H1 (cell line): ENCODE measurements around the gene SND1. TPM values are rescaled to one million over a fixed set of nuclear protein-coding genes. Genes with fewer than 3 reads are reported as not detected.

ENCODE experiments used
- CTCF ChIA-PET: fragments of 300-600 bp; sonication (Branson Sonifier 250); formaldehyde crosslinking; loops from one replicate; lab custom pipeline; 2021; ENCODE audit not compliant: partially characterized antibody; lab: Charles Lee
- POLR2A ChIA-PET: fragments of 300-600 bp; sonication (Branson Sonifier 250); formaldehyde crosslinking; loops from one replicate; lab custom pipeline; 2021; ENCODE audit warnings: inconsistent platforms; ENCODE audit not compliant: partially characterized antibody; lab: Charles Lee
- DNase-seq, 2 experiments: peaks; one replicate each; pipeline versions ENCODE4 v3.0.0 to v3.0.0-alpha.2; 2010 to 2022; ENCODE audit warnings: low spot score in 2 of 2, low read depth in 1 of 2, mixed read lengths in 1 of 2
- FAIRE-seq: peaks from 2 replicates; lab custom pipeline; 2011; peaks lifted over from hg19 to GRCh38; lab: Jason Lieb, UNC
- H2AFZ ChIP-seq: 2 replicates; pipeline ENCODE4 v1.8.1; 2012; ENCODE audit warnings: low read length, inconsistent platforms
- H2AK5ac ChIP-seq: 2 replicates; pipeline ENCODE4 v1.6.1; 2013; ENCODE audit warnings: low read depth, low read length
- H2BK120ac ChIP-seq: replicated peaks from 2 replicates; pipeline ENCODE3; 2013; ENCODE audit warnings: low read depth, low read length, inconsistent platforms
- H2BK12ac ChIP-seq: 2 replicates; pipeline ENCODE4 v1.6.1; 2013; ENCODE audit warnings: low read depth, low read length
- H2BK15ac ChIP-seq: 2 replicates; pipeline ENCODE4 v1.6.1; 2013; ENCODE audit warnings: low read length
- H2BK20ac ChIP-seq: 2 replicates; pipeline ENCODE4 v1.6.1; 2013; ENCODE audit warnings: low read length
- H2BK5ac ChIP-seq: 2 replicates; pipeline ENCODE4 v1.6.1; 2013; ENCODE audit warnings: low read depth, low read length
- H3K14ac ChIP-seq: 2 replicates; pipeline ENCODE4 v1.6.1; 2013; ENCODE audit warnings: inconsistent platforms; ENCODE audit not compliant: insufficient read length
- H3K18ac ChIP-seq: 2 replicates; pipeline ENCODE4 v1.6.1; 2013; ENCODE audit warnings: low read length; ENCODE audit errors: extremely low read depth
- H3K23ac ChIP-seq: 2 replicates; pipeline ENCODE4 v1.6.1; 2013; ENCODE audit warnings: inconsistent platforms; ENCODE audit not compliant: insufficient read length
- H3K23me2 ChIP-seq: 2 replicates; pipeline ENCODE4 v1.6.1; 2013; ENCODE audit warnings: low read depth, low read length
- H3K27ac ChIP-seq: 2 replicates; pipeline ENCODE4 v1.6.1; 2011; ENCODE audit warnings: low read depth, low read length, inconsistent platforms
- H3K27me3 ChIP-seq, 4 experiments: replicated peaks in 1 of 4; 1 replicate in 1 of 4; 2 replicates in 3 of 4; pipeline versions ENCODE4 v1.6.1 to v1.8.1; 2011 to 2013; ENCODE audit warnings: low read length in 3 of 4, mild to moderate bottlenecking in 3 of 4, inconsistent platforms in 2 of 4, mixed read lengths in 2 of 4, moderate library complexity in 1 of 4; ENCODE audit not compliant: control insufficient read depth in 3 of 4, insufficient read depth in 3 of 4; ENCODE audit errors: extremely low read depth in 1 of 4
- H3K36me3 ChIP-seq, 4 experiments: 2 replicates each; pipeline versions ENCODE4 v1.6.1 to v1.8.1; 2011 to 2013; ENCODE audit warnings: mild to moderate bottlenecking in 4 of 4, low read length in 3 of 4, moderate library complexity in 2 of 4, control low read depth in 1 of 4, inconsistent platforms in 1 of 4; ENCODE audit not compliant: insufficient read depth in 4 of 4, control insufficient read depth in 2 of 4
- H3K4ac ChIP-seq: replicated peaks from 2 replicates; pipeline ENCODE3; 2013; ENCODE audit warnings: low read length, low read depth, mixed read lengths, inconsistent platforms; ENCODE audit not compliant: insufficient read length
- H3K4me1 ChIP-seq, 4 experiments: replicated peaks in 1 of 4; 1 replicate in 1 of 4; 2 replicates in 3 of 4; pipeline versions ENCODE4 v1.6.1 to v1.8.1; 2011 to 2013; ENCODE audit warnings: low read length in 3 of 4, inconsistent platforms in 2 of 4, mixed read lengths in 1 of 4; ENCODE audit not compliant: insufficient read depth in 4 of 4, control insufficient read depth in 3 of 4
- H3K4me2 ChIP-seq, 2 experiments: 2 replicates each; pipeline versions ENCODE4 v1.6.1 to v1.8.1; 2011 to 2013; ENCODE audit warnings: low read depth in 2 of 2, low read length in 2 of 2, control low read depth in 1 of 2, inconsistent platforms in 1 of 2, mild to moderate bottlenecking in 1 of 2; ENCODE audit not compliant: insufficient read depth in 1 of 2
- H3K4me3 ChIP-seq, 4 experiments: fragments of 200-600, 300-600 bp in 1 of 4; sonication (generic), shearing (Covaris generic), sonication (Bioruptor Twin) in 1 of 4; 2 replicates each; pipeline versions ENCODE4 v1.5.1 to v1.8.1; 2011 to 2016; ENCODE audit warnings: low read length in 4 of 4, low read depth in 3 of 4, control low read depth in 2 of 4, inconsistent platforms in 2 of 4, mild to moderate bottlenecking in 2 of 4, mixed read lengths in 1 of 4, moderate library complexity in 1 of 4; ENCODE audit not compliant: insufficient read depth in 2 of 4; ENCODE audit errors: extremely low read depth in 1 of 4
- H3K56ac ChIP-seq: replicated peaks from 2 replicates; pipeline ENCODE3; 2013; ENCODE audit warnings: low read depth, mild to moderate bottlenecking, mixed read lengths, low read length, inconsistent platforms; ENCODE audit not compliant: insufficient read length
- H3K79me1 ChIP-seq: 2 replicates; pipeline ENCODE4 v1.6.1; 2013; ENCODE audit warnings: low read depth, low read length, control low read depth
- H3K79me2 ChIP-seq, 2 experiments: 2 replicates each; pipeline versions ENCODE4 v1.6.1 to v1.8.1; 2012 to 2013; ENCODE audit warnings: low read length in 2 of 2, mild to moderate bottlenecking in 2 of 2, inconsistent platforms in 1 of 2; ENCODE audit not compliant: insufficient read depth in 2 of 2, control insufficient read depth in 1 of 2
- H3K9ac ChIP-seq, 4 experiments: replicated peaks in 1 of 4; 1 replicate in 1 of 4; 2 replicates in 3 of 4; pipeline versions ENCODE4 v1.6.1 to v1.8.1; 2011 to 2013; ENCODE audit warnings: low read depth in 3 of 4, low read length in 3 of 4, control low read depth in 2 of 4, mild to moderate bottlenecking in 2 of 4, moderate library complexity in 2 of 4, inconsistent platforms in 1 of 4; ENCODE audit errors: extremely low read depth in 1 of 4
- H3K9me3 ChIP-seq, 2 experiments: 2 replicates each; pipeline versions ENCODE4 v1.6.1 to v1.8.1; 2012 to 2013; ENCODE audit warnings: mild to moderate bottlenecking in 2 of 2, moderate library complexity in 2 of 2, control low read depth in 1 of 2, inconsistent platforms in 1 of 2, low read depth in 1 of 2, low read length in 1 of 2, mixed read lengths in 1 of 2; ENCODE audit not compliant: insufficient read depth in 2 of 2
- H4K20me1 ChIP-seq, 2 experiments: replicated peaks in 1 of 2; 2 replicates each; pipeline versions ENCODE3 to v1.8.1; 2011 to 2013; ENCODE audit warnings: inconsistent platforms in 2 of 2, low read length in 2 of 2, mild to moderate bottlenecking in 1 of 2; ENCODE audit not compliant: insufficient read depth in 2 of 2, control insufficient read depth in 1 of 2
- H4K5ac ChIP-seq: 2 replicates; pipeline ENCODE4 v1.6.1; 2013; ENCODE audit warnings: low read length, low read depth, mixed read lengths, inconsistent platforms; ENCODE audit not compliant: insufficient read length
- H4K8ac ChIP-seq: 2 replicates; pipeline ENCODE4 v1.8.0; 2013; ENCODE audit warnings: mild to moderate bottlenecking, moderate library complexity, low read length, inconsistent platforms; ENCODE audit not compliant: insufficient read depth; ENCODE audit errors: extremely low read depth
- H4K91ac ChIP-seq: replicated peaks from 2 replicates; pipeline ENCODE3; 2013; ENCODE audit warnings: low read length, mixed read lengths, inconsistent platforms; ENCODE audit not compliant: insufficient read length
- BACH1 ChIP-seq: IDR thresholded peaks from 2 replicates; pipeline ENCODE4 v1.6.1; 2012; ENCODE audit warnings: low read length, improper control_type of control experiment
- CBX5 ChIP-seq: fragments of 300-800, 300-1000 bp; sonication (generic); IDR thresholded peaks from 2 replicates; pipeline ENCODE4 v1.7.1; 2016; ENCODE audit warnings: antibody characterized with exemption, low read length, low read depth
- GABPA ChIP-seq: IDR thresholded peaks from 2 replicates; pipeline ENCODE4 v1.6.1; 2011; ENCODE audit warnings: mild to moderate bottlenecking, low read length, moderate library complexity, borderline replicate concordance; ENCODE audit not compliant: insufficient read depth
- HDAC6 ChIP-seq: IDR thresholded peaks from one replicate; pipeline ENCODE4 v1.7.1; 2012; ENCODE audit warnings: low read depth, mild to moderate bottlenecking, inconsistent platforms, low read length, moderate library complexity
- KDM4A ChIP-seq: IDR thresholded peaks from one replicate; pipeline ENCODE4 v1.7.1; 2012; ENCODE audit warnings: low read depth, mild to moderate bottlenecking, moderate library complexity, low read length, inconsistent platforms; ENCODE audit not compliant: severe bottlenecking
- RAD21 ChIP-seq, 2 experiments: IDR thresholded peaks in 1 of 2; conservative IDR thresholded peaks in 1 of 2; 2 replicates each; pipeline ENCODE4 v1.6.1; 2011; ENCODE audit warnings: low read depth in 2 of 2, low read length in 2 of 2, improper control_type of control experiment in 1 of 2, inconsistent platforms in 1 of 2, mild to moderate bottlenecking in 1 of 2, moderate library complexity in 1 of 2
- SIRT6 ChIP-seq: IDR thresholded peaks from one replicate; pipeline ENCODE4 v1.7.1; 2012; ENCODE audit warnings: low read length, inconsistent platforms
- SP1 ChIP-seq: IDR thresholded peaks from 2 replicates; pipeline ENCODE4 v1.6.1; 2011; ENCODE audit warnings: low read depth, low read length
- TAF7 ChIP-seq: optimal IDR thresholded peaks from 2 replicates; pipeline ENCODE3; 2011; ENCODE audit warnings: low read depth, mild to moderate bottlenecking, inconsistent platforms, low read length, moderate library complexity, borderline replicate concordance
- WGBS, 2 experiments: shearing (Covaris generic) in 1 of 2; methylation state at CpG; one replicate each; pipeline versions ENCODE4 v1.1.6 to v1.1.7; 2013 to 2015; ENCODE audit warnings: low lambda C conversion rate in 2 of 2, mixed read lengths in 2 of 2, inconsistent platforms in 1 of 2, low coverage in 1 of 2, missing lambda C conversion rate in 1 of 2; ENCODE audit not compliant: insufficient replicate concordance in 2 of 2, insufficient coverage in 1 of 2, insufficient read length in 1 of 2; ENCODE audit errors: extremely low coverage in 1 of 2, missing lambda C conversion rate in 1 of 2; 5-methylcytosine and 5-hydroxymethylcytosine counted together
- polyA plus RNA-seq, 7 experiments: library from polyadenylated mRNA; depleted of rRNA in 3 of 7; stranded (reverse) in 5 of 7; unstranded in 2 of 7; fragments of >200 nt in 5 of 7; fragments of 200-250 nt in 2 of 7; gene quantifications; 1 replicate in 5 of 7; 2 replicates in 1 of 7; 4 replicates in 1 of 7; pipeline versions ENCODE4 v1.2.1 to v1.2.3, GENCODE V29; 2011 to 2013; ENCODE audit warnings: missing spikeins in 2 of 7, mixed read lengths in 2 of 7
- total RNA-seq: library from RNA; stranded (reverse); fragmentation: NEBNext Ultra II Directional; extraction: Animal tissue kit (Norgen Biotek cat#: 25700); gene quantifications from 2 replicates; pipeline ENCODE4 v1.2.1, GENCODE V29; 2021
- TF ChIP-seq, protein P1 (sequence below): IDR thresholded peaks from 2 replicates; pipeline ENCODE4 v1.6.1; 2012; ENCODE audit warnings: inconsistent platforms
- TF ChIP-seq, protein P2 (sequence below), 3 experiments: IDR thresholded peaks; 1 replicate in 2 of 3; 2 replicates in 1 of 3; pipeline versions ENCODE4 v1.5.1 to v1.6.1; 2011; ENCODE audit warnings: low read length in 3 of 3, mild to moderate bottlenecking in 3 of 3, inconsistent platforms in 2 of 3, low read depth in 1 of 3, moderate library complexity in 1 of 3; ENCODE audit not compliant: insufficient read depth in 1 of 3; ENCODE audit errors: control extremely low read depth in 1 of 3

SND1 gene
- total and polyA plus RNA-seq, 2 of the 8 experiments (the other 6 are each of a cell fraction or from before 2014, with no cell fraction given) = 122 to 290 TPM

DNA sequence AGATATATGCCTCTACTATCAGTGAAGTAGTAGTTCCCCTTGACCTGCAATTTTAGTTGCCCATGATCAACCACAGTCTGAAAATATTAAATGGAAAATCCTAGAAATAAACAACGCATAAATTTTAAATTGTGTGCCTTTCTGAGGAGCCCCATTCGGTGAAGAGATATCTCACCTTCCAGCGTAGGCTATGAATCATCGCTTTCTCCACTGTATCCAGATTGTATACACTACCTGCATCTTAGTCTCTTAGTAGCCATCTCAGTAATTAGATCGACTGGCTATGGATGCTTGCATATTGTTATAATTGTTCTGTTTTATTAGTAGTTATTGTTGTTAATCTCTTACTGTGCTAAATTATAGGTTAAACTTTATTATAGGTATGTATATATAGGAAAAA lies 227.9 kb downstream of the SND1 start:
- Histone ChIP-seq H2BK15ac (no peak overlapping the region), H2BK5ac (no peak overlapping the region), H3K27me3 (no peaks in the 10 kb centered on the region), H3K14ac (no peak overlapping the region), H3K9ac (no peak overlapping the region), H3K4me2 (no peak overlapping the region), H2AK5ac (no peak overlapping the region), H3K23ac (no peak overlapping the region), H4K5ac (no peak overlapping the region), H2BK120ac (no peak overlapping the region), H4K8ac (no peak overlapping the region), H2BK12ac (no peak overlapping the region), H3K56ac (no peak overlapping the region), H3K23me2 (no peaks in the 10 kb centered on the region), H3K36me3 (no peaks in the 10 kb centered on the region), H3K9me3 (no peaks in the 10 kb centered on the region), H3K79me2 (peaks cover 0 to 33% of the 10 kb centered on the region in 2 experiments; a peak in 2 of 4 replicates), H2AFZ (no peak overlapping the region), H3K27ac (no peak overlapping the region), H3K4me1 (peaks cover 0 to 5% (median 0%) of the 10 kb centered on the region in 4 experiments; a peak in 1 of 7 replicates), H3K18ac (no peak overlapping the region), H3K4ac (no peak overlapping the region), H3K79me1 (peaks cover 7% of the 10 kb centered on the region; the same call in 1 of the 2 replicates), H4K20me1 (peaks cover under 1 to 3% of the 10 kb centered on the region in 2 experiments), H3K4me3 (no peak overlapping the region), H2BK20ac (no peak overlapping the region), H4K91ac (no peak overlapping the region)
- ChIA-PET POLR2A (interaction anchor here (1.2 kb wide), 1 partner anchor 25 kb away, joined by 3 read pairs; no protein-coding TSS in a partner anchor), CTCF (no interaction called here)
- 96% methylated on average over 5 of the region's 5 CpGs; no CpG with 5 or more reads in 1 of the 2 experiments for WGBS, 2 experiments
- FAIRE-seq (no peak), DNase-seq (no peak)
- TF ChIP-seq GABPA = no peak
- TF ChIP-seq TAF7 = no peak
- TF ChIP-seq SIRT6 = no peak
- TF ChIP-seq CBX5 = no peak
- TF ChIP-seq BACH1 = no peak
- no peak for TF ChIP-seq RAD21 (IDR thresholded peaks at IDR 0.05 in 1 of 2, conservative IDR thresholded peaks at IDR 0.05 in 1 of 2; ENCODE audit: low read depth in 2 of 2, low read length in 2 of 2)
- TF ChIP-seq SP1 = no peak
- TF ChIP-seq, protein P1, sequence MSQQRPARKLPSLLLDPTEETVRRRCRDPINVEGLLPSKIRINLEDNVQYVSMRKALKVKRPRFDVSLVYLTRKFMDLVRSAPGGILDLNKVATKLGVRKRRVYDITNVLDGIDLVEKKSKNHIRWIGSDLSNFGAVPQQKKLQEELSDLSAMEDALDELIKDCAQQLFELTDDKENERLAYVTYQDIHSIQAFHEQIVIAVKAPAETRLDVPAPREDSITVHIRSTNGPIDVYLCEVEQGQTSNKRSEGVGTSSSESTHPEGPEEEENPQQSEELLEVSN = no peak
- TF ChIP-seq KDM4A = no peak
- TF ChIP-seq, protein P2, sequence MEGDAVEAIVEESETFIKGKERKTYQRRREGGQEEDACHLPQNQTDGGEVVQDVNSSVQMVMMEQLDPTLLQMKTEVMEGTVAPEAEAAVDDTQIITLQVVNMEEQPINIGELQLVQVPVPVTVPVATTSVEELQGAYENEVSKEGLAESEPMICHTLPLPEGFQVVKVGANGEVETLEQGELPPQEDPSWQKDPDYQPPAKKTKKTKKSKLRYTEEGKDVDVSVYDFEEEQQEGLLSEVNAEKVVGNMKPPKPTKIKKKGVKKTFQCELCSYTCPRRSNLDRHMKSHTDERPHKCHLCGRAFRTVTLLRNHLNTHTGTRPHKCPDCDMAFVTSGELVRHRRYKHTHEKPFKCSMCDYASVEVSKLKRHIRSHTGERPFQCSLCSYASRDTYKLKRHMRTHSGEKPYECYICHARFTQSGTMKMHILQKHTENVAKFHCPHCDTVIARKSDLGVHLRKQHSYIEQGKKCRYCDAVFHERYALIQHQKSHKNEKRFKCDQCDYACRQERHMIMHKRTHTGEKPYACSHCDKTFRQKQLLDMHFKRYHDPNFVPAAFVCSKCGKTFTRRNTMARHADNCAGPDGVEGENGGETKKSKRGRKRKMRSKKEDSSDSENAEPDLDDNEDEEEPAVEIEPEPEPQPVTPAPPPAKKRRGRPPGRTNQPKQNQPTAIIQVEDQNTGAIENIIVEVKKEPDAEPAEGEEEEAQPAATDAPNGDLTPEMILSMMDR (IDR thresholded peaks at IDR 0.05; ENCODE audit: control extremely low read depth in 1 of 3, insufficient read depth in 1 of 3, low read depth in 1 of 3, low read length in 3 of 3) = no peak
- TF ChIP-seq HDAC6 = no peak
